ENCODE results near the gene ARHGAP26. TPM values are rescaled to one million over a fixed set of nuclear protein-coding genes. Genes with fewer than 3 reads are reported as not detected.

Gene ARHGAP26
- total RNA-seq, 1 donor: 1.7 TPM

- no peak overlapping the region for H3K4me3 ChIP-seq (ENCODE audit: low read depth, low read length)
- no peak for TF ChIP-seq CTCF (IDR thresholded peaks at IDR 0.05; ENCODE audit: insufficient read depth, low read depth, low read length)
- peak; percentile 25 for DNase-seq (ENCODE audit: low read depth)
Observed at GRCh38 chr5:142749321-142749720, 20.9 kb upstream of the ARHGAP26 start.

GRCh38 chr5:142753116-142753631, 17.0 kb upstream of the ARHGAP26 start:
- no peak overlapping the region for H3K4me3 ChIP-seq (ENCODE audit: low read depth, low read length)
- no peak for TF ChIP-seq CTCF (IDR thresholded peaks at IDR 0.05; ENCODE audit: insufficient read depth, low read depth, low read length)
- DNase-seq (ENCODE audit: low read depth): no peak

- DNase-seq (ENCODE audit: low read depth): no peak
- no peak overlapping the region for H3K4me3 ChIP-seq (ENCODE audit: low read depth, low read length)
- TF ChIP-seq CTCF (IDR thresholded peaks at IDR 0.05; ENCODE audit: insufficient read depth, low read depth, low read length): no peak
Observed at GRCh38 chr5:142754031-142754430, 16.1 kb upstream of the ARHGAP26 start.

GRCh38 chr5:142756576-142756975, 13.6 kb upstream of the ARHGAP26 start:
- no peak overlapping the region for H3K4me3 ChIP-seq (ENCODE audit: low read depth, low read length)
- DNase-seq (ENCODE audit: low read depth): no peak
- TF ChIP-seq CTCF (IDR thresholded peaks at IDR 0.05; ENCODE audit: insufficient read depth, low read depth, low read length): no peak

- no peak overlapping the region for H3K4me3 ChIP-seq (ENCODE audit: low read depth, low read length)
- no peak for TF ChIP-seq CTCF (IDR thresholded peaks at IDR 0.05; ENCODE audit: insufficient read depth, low read depth, low read length)
- DNase-seq (ENCODE audit: low read depth): no peak
Observed at GRCh38 chr5:142757564-142757963, 12.6 kb upstream of the ARHGAP26 start.

- no peak for TF ChIP-seq CTCF (IDR thresholded peaks at IDR 0.05; ENCODE audit: insufficient read depth, low read depth, low read length)
- no peak for DNase-seq (ENCODE audit: low read depth)
- H3K4me3 ChIP-seq (ENCODE audit: low read depth, low read length): no peak overlapping the region
Observed at GRCh38 chr5:142758062-142758795, 11.9 kb upstream of the ARHGAP26 start.

GRCh38 chr5:142758796-142759145, 11.4 kb upstream of the ARHGAP26 start:
- H3K4me3 ChIP-seq (ENCODE audit: low read depth, low read length): no peak overlapping the region
- no peak for DNase-seq (ENCODE audit: low read depth)
- TF ChIP-seq CTCF (IDR thresholded peaks at IDR 0.05; ENCODE audit: insufficient read depth, low read depth, low read length): no peak
